Measurements from ENCODE around the gene WEE1.

Gene WEE1

DNA sequence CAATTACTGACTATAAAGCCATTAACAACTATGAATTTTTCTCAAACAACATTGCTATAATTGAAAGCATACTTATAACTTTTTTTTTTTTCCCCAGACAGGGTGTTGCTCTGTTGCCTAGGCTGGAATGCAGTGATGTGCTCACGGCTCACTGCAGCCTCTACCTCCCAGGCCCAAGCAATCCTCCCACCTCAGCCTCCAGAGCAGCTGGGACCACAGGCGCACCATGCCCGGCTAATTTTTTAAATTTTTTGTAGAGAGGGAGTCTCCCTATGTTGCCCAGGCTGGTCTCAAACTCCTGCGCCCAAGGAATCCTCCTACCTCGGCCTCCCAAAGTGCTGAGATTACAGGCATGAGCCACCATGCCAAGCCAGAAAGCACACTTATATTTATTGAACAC is 6.1 kb upstream of the WEE1 start:
- Histone ChIP-seq H3K27me3 (ENCODE audit: control insufficient read depth in 1 of 2, insufficient read depth in 2 of 2, low read length in 2 of 2) (no peaks in the 10 kb centered on the region), H3K27ac (ENCODE audit: low read length) (peak overlapping the region; percentile 98), H3K9ac (ENCODE audit: low read length in 2 of 2) (no peak overlapping the region)

DNA sequence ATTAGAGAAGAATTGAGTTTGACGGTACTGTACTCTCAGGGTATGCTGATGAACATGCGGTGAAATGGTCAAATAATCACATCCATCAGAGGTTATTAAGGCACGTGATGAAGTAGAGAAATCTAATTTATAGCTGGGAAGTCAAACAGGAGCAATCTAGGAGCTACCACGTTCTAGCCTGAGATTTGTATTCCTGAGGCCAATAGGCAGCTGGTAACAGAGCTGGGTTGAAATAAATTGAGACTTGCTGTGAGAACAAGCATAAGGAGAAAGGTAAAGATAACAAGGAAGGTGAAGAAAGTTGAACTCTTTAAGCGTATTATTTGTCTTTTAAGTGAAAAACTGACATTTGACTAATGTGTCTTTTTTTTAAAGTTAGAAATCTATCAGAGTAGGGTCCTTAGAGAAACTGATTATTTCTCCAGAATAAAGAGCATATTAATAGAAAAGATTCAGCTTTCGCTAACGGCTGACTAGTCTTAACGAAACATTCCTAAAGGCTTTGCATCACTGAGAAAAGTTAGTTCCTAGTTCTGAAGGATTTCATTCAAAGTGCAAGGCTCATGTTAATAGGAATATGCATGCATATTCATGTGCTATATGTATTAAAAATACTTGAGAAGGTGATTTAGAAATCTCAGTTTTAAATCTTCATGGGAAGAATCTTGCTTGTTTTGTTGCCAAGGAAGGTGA is 5.2 kb upstream of the WEE1 start:
- Histone ChIP-seq H3K27me3 (ENCODE audit: control insufficient read depth in 1 of 2, insufficient read depth in 2 of 2, low read length in 2 of 2) (no peaks in the 10 kb centered on the region), H3K4me3 (ENCODE audit: low read length in 2 of 2) (peak overlapping the region in 1 of 2 donors; percentile 2), H3K9ac (ENCODE audit: low read length in 2 of 2) (peak overlapping the region; percentile 34 to 83), H3K36me3 (ENCODE audit: control insufficient read depth in 2 of 2, insufficient read depth in 2 of 2, low read length in 2 of 2) (no peaks in the 10 kb centered on the region), H3K4me1 (ENCODE audit: control insufficient read depth, insufficient read depth, low read length) (peaks cover 36% of the 10 kb centered on the region), H3K9me3 (ENCODE audit: control insufficient read depth in 2 of 2, low read length in 2 of 2) (no peaks in the 10 kb centered on the region), H3K27ac (ENCODE audit: low read length) (peak overlapping the region; percentile 98)

More for the DNA sequence above, 6.1 kb upstream of the WEE1 start:
- no peaks in the 10 kb centered on the region for H3K36me3 ChIP-seq (ENCODE audit: control insufficient read depth in 2 of 2, insufficient read depth in 2 of 2, low read length in 2 of 2)
- peaks cover 36% of the 10 kb centered on the region for H3K4me1 ChIP-seq (ENCODE audit: control insufficient read depth, insufficient read depth, low read length)
- no peaks in the 10 kb centered on the region for H3K9me3 ChIP-seq (ENCODE audit: control insufficient read depth in 2 of 2, low read length in 2 of 2)
- no peak overlapping the region for H3K4me3 ChIP-seq (ENCODE audit: low read length in 2 of 2)

DNA sequence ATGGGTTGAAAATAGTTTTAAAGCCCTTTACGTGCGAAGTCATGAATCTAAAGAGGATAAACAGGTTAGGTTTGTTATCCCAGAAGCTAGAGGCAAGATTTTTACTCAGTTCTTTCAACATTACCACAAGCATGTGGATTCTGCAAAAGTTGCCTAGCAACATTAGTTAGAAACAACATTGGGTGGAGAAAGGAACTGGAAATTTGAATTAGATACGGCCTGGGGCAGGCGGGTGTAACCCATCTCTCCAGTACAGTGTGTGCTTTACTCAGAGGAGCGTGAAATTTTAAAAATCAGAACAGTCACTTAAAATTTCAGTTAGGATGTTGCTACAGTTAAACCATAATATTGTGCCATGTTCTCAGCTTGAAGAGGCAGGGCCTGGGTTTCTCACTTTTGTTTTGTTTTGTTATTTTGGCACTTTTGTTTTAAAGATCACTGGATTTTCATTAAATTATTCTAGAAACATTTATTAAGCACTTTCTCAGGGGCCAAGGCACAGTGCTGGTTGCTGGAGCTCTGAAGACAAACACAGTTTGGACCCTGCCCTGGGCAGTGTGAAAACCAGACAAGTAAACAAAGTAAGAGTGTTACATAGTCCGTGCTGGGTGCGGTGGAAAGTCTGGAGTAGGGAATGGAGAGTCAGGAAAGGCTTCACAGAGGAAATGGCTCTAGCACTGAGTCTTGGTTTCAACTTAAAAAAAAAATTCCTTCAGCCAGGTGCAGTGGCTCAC is 4.4 kb upstream of the WEE1 start:
- peak overlapping the region; percentile 98 for H3K27ac ChIP-seq (ENCODE audit: low read length)
- no peaks in the 10 kb centered on the region for H3K27me3 ChIP-seq (ENCODE audit: control insufficient read depth in 1 of 2, insufficient read depth in 2 of 2, low read length in 2 of 2)
- no peaks in the 10 kb centered on the region for H3K9me3 ChIP-seq (ENCODE audit: control insufficient read depth in 2 of 2, low read length in 2 of 2)
- H3K9ac ChIP-seq (ENCODE audit: low read length in 2 of 2): peak overlapping the region; percentile 34 to 83
- peak overlapping the region; percentile 8 to 52 for H3K4me3 ChIP-seq (ENCODE audit: low read length in 2 of 2)
- no peaks in the 10 kb centered on the region for H3K36me3 ChIP-seq (ENCODE audit: control insufficient read depth in 2 of 2, insufficient read depth in 2 of 2, low read length in 2 of 2)
- H3K4me1 ChIP-seq (ENCODE audit: control insufficient read depth, insufficient read depth, low read length): peaks cover 36% of the 10 kb centered on the region

DNA sequence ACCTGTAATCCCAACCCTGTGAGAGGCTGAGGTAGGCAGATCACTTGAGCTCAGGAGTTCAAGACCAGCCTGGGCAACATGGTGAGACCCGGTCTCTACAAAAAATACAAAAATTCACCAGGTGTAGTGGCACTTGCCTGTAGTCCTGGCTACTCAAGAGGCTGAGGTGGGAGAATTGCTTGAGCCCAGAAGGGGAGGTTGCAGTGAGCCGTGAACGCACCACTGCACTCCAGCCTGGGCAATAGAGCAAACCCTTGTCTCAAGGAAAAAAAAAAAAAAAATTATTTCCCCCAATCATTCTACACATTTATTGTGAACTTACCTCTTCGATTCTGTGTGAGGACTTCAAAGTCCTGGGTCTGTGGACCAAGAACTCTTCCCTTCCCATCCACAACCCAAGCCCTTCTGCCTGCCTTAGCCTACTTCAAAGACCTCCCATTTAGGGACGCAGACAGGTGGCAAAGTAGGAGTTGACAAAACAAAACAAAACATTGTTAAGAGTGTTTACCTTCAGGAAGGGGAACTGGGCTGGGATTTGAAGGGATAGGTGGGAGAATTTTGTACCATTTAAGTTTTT is 3.8 kb upstream of the WEE1 start:
- Histone ChIP-seq H3K4me1 (ENCODE audit: control insufficient read depth, insufficient read depth, low read length) (peaks cover 36% of the 10 kb centered on the region), H3K4me3 (ENCODE audit: low read length in 2 of 2) (peak overlapping the region; percentile 8 to 52), H3K36me3 (ENCODE audit: control insufficient read depth in 2 of 2, insufficient read depth in 2 of 2, low read length in 2 of 2) (no peaks in the 10 kb centered on the region), H3K27me3 (ENCODE audit: control insufficient read depth in 1 of 2, insufficient read depth in 2 of 2, low read length in 2 of 2) (no peaks in the 10 kb centered on the region), H3K9me3 (ENCODE audit: control insufficient read depth in 2 of 2, low read length in 2 of 2) (no peaks in the 10 kb centered on the region), H3K27ac (ENCODE audit: low read length) (peak overlapping the region; percentile 98), H3K9ac (ENCODE audit: low read length in 2 of 2) (peak overlapping the region; percentile 34 to 83)

DNA sequence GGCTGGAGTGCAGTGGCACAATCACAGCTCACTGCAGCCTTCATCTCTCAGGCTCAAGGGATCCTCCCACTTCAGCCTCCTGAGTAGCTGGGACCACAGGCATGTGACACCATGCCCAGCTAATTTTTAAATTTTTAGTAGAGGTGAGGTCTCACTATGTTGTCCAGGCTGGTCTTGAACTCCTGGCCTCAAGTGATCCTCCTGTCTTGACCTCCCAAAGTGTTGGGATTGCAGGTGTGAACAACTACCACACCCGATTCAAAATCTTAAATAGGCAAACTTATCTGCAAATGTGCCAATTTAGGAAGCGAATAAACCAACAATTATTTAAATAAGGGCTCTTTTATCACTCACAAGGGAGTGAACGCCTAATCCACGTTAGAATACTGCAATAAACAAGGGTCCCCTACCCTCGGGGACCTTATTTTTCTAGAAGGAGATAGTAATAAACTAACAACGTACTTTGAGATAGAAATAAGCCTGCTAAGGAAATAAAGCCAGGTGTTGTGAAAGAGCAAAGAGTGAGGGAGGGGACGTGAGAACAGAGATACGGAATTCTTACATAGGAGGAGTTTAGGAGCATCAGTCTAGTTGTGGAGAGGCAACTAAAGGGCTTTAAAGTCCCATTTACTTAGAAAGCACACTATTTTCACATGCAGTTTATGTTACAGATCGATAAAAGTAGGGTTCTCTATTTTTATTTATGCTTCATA is 3.0 kb upstream of the WEE1 start:
- Histone ChIP-seq H3K27me3 (ENCODE audit: control insufficient read depth in 1 of 2, insufficient read depth in 2 of 2, low read length in 2 of 2) (no peaks in the 10 kb centered on the region), H3K4me1 (ENCODE audit: control insufficient read depth, insufficient read depth, low read length) (peaks cover 32% of the 10 kb centered on the region), H3K27ac (ENCODE audit: low read length) (peak overlapping the region; percentile 98), H3K36me3 (ENCODE audit: control insufficient read depth in 2 of 2, insufficient read depth in 2 of 2, low read length in 2 of 2) (no peaks in the 10 kb centered on the region), H3K9ac (ENCODE audit: low read length in 2 of 2) (no peak overlapping the region), H3K9me3 (ENCODE audit: control insufficient read depth in 2 of 2, low read length in 2 of 2) (no peaks in the 10 kb centered on the region), H3K4me3 (ENCODE audit: low read length in 2 of 2) (no peak overlapping the region)

DNA sequence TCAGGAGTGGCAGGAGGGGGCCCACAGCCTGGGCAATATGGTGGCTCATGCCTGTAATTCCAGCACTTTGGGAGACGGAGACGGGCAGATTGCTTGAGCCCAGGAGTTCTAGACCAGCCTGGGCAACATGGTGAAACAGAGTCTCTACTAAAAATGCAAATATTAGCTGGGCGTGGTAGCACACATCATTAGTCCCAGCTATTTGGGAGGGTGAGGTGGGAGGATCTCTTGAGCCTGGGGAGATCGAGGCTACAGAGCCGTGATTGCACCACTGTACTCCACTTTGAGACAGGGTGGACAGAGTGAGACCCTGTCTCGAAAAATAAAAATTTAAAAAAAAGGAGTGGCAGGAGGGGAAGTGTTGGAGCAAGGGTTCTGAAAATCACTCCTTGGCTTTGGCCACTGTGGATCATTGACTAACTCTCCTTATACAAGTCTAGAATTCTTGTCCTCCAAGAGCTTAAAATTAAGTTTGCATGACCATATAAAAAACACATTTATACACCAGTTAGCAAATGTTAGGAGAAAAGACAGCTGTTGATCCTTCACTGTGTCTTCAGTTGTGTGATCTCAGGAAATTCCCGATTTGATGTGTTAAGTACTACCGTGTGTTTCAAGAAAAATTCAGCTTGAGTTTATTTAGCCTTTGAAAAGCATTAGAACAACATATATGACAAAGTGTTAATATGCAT is 2.3 kb upstream of the WEE1 start:
- Histone ChIP-seq H3K27me3 (ENCODE audit: control insufficient read depth in 1 of 2, insufficient read depth in 2 of 2, low read length in 2 of 2) (no peaks in the 10 kb centered on the region), H3K4me3 (ENCODE audit: low read length in 2 of 2) (no peak overlapping the region), H3K27ac (ENCODE audit: low read length) (no peak overlapping the region), H3K4me1 (ENCODE audit: control insufficient read depth, insufficient read depth, low read length) (peaks cover 25% of the 10 kb centered on the region), H3K9me3 (ENCODE audit: control insufficient read depth in 2 of 2, low read length in 2 of 2) (no peaks in the 10 kb centered on the region), H3K9ac (ENCODE audit: low read length in 2 of 2) (no peak overlapping the region), H3K36me3 (ENCODE audit: control insufficient read depth in 2 of 2, insufficient read depth in 2 of 2, low read length in 2 of 2) (no peaks in the 10 kb centered on the region)

DNA sequence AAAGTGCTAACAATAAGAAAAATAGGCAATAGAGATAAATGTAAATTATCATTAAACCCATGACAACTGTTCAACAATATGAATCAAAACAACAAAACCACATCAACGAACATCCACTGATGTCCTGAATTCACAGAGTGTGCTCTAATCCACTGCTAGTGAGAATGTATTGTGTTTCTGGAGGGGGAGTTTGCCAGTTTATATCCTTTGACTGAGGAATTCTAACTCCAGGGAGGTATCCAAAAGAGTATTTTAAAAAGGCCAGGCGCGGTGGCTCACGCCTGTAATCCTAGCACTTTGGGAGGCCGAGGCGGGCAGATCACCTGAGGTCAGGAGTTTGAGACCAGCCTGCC is 1.7 kb upstream of the WEE1 start:
- H3K27me3 ChIP-seq (ENCODE audit: control insufficient read depth in 1 of 2, insufficient read depth in 2 of 2, low read length in 2 of 2): no peaks in the 10 kb centered on the region
- peak overlapping the region; percentile 96 for H3K27ac ChIP-seq (ENCODE audit: low read length)
- no peak overlapping the region for H3K4me3 ChIP-seq (ENCODE audit: low read length in 2 of 2)
- no peaks in the 10 kb centered on the region for H3K36me3 ChIP-seq (ENCODE audit: control insufficient read depth in 2 of 2, insufficient read depth in 2 of 2, low read length in 2 of 2)
- no peaks in the 10 kb centered on the region for H3K9me3 ChIP-seq (ENCODE audit: control insufficient read depth in 2 of 2, low read length in 2 of 2)
- peaks cover 20% of the 10 kb centered on the region for H3K4me1 ChIP-seq (ENCODE audit: control insufficient read depth, insufficient read depth, low read length)
- H3K9ac ChIP-seq (ENCODE audit: low read length in 2 of 2): no peak overlapping the region

DNA sequence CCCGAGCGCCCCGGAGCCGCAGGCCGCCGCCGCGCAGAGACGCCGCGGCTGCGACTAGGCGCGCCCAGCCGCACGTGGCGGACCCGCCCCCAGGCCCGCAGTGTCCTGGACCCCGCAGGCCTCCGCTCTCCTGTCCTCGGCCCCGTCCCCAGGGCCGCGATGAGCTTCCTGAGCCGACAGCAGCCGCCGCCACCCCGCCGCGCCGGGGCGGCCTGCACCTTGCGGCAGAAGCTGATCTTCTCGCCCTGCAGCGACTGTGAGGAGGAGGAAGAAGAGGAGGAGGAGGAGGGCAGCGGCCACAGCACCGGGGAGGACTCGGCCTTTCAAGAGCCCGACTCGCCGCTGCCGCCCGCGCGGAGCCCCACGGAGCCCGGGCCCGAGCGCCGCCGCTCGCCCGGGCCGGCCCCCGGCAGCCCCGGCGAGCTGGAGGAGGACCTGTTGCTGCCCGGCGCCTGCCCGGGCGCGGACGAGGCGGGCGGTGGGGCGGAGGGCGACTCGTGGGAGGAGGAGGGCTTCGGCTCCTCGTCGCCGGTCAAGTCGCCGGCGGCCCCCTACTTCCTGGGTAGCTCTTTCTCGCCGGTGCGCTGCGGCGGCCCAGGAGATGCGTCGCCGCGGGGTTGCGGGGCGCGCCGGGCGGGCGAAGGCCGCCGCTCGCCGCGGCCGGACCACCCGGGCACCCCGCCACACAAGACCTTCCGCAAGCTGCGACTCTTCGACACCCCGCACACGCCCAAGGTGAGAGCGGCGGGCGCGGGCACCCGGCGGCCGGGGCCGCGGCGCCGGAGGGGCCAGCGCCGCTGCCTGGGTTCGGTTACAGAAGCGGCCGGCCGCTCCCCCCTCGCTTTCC is 528 bp downstream of the WEE1 start:
- Histone ChIP-seq H3K36me3 (ENCODE audit: control insufficient read depth in 2 of 2, insufficient read depth in 2 of 2, low read length in 2 of 2) (no peaks in the 10 kb centered on the region), H3K9ac (ENCODE audit: low read length in 2 of 2) (peak overlapping the region; percentile 82 to 94), H3K4me3 (ENCODE audit: low read length in 2 of 2) (peak overlapping the region; percentile 83 to 86), H3K9me3 (ENCODE audit: control insufficient read depth in 2 of 2, low read length in 2 of 2) (no peaks in the 10 kb centered on the region), H3K27ac (ENCODE audit: low read length) (peak overlapping the region; percentile 97), H3K27me3 (ENCODE audit: control insufficient read depth in 1 of 2, insufficient read depth in 2 of 2, low read length in 2 of 2) (no peaks in the 10 kb centered on the region), H3K4me1 (ENCODE audit: control insufficient read depth, insufficient read depth, low read length) (peaks cover 13% of the 10 kb centered on the region)

DNA sequence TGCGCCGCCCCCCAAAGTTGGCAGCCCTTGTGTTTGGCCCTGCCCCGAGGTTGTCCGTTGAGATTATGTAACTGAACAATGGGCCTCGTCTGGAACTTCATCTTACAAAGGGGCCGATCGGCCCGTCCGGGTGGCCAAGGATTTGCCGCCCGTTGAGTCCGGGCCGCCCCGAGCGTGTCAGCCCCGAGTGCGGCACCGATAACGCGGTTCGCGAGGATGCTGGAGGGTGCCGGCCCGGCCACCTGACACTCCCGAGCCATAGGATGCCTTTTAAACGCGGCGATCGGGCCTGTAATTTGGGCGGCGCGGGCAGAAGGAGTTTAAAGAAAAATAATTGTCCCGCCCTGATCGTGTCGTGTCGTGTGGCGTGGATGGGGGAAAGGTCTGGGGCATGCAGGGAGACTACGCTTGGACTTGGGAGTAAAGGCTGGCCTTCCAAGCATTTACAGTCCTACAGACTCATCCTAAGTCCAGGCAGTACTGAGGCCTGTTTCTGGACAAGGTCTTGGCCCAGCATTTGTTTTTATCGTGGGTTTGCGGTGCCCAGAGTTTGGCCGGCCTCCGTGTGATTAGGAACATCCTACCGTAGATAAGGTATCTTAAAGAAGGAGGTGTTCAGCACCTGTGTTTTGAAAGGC is 1.3 kb downstream of the WEE1 start:
- peak overlapping the region; percentile 97 for H3K27ac ChIP-seq (ENCODE audit: low read length)
- peaks cover 5% of the 10 kb centered on the region for H3K4me1 ChIP-seq (ENCODE audit: control insufficient read depth, insufficient read depth, low read length)
- peaks cover 0 to 2% of the 10 kb centered on the region in 2 donors for H3K36me3 ChIP-seq (ENCODE audit: control insufficient read depth in 2 of 2, insufficient read depth in 2 of 2, low read length in 2 of 2)
- H3K9ac ChIP-seq (ENCODE audit: low read length in 2 of 2): peak overlapping the region; percentile 82 to 94
- no peaks in the 10 kb centered on the region for H3K9me3 ChIP-seq (ENCODE audit: control insufficient read depth in 2 of 2, low read length in 2 of 2)
- peak overlapping the region; percentile 83 to 86 for H3K4me3 ChIP-seq (ENCODE audit: low read length in 2 of 2)
- H3K27me3 ChIP-seq (ENCODE audit: control insufficient read depth in 1 of 2, insufficient read depth in 2 of 2, low read length in 2 of 2): no peaks in the 10 kb centered on the region

Measured in stomach smooth muscle (tissue), 2 donors.